GM12892 (cell line): ENCODE measurements around the gene TNFRSF6B.

ENCODE experiments used
- POLR2A ChIP-seq: IDR thresholded peaks from 2 replicates; pipeline ENCODE4 v1.6.1; 2011; ENCODE audit warnings: low read depth, low read length, control low read depth
- POLR2AphosphoS5 ChIP-seq: IDR thresholded peaks from 2 replicates; pipeline ENCODE4 v1.6.1; 2011; ENCODE audit warnings: low read depth, low read length, control low read depth

DNA sequence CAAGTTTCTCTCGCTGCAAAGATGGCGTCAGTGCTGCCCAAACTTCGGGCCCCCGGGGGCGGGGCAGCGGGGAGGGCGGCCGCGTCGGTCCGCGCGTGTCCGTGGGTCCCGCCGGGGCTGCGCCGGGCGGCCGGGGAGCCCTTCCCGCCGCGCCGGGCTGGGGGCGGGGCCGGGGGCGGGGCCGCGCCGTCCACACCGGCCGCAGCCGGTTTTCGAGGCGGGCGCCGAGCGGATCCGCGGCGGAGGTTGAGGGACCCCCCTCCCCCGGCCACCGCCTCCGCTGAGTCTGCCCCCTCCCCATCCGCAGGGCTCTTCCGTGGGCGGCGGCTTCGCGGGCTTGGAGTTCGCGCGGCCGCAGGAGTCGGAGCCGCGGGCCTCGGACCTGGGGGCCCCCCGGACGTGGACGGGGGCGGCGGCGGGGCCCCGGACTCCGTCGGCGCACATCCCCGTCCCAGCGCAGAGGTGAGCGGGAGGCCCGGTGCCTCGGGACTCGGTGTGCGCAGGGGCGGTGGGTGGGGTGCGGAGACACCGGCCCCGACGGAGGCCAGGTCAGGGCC is 43.7 kb downstream of the TNFRSF6B start:
- TF ChIP-seq POLR2A (no peak), POLR2AphosphoS5 (no peak)
